HuH-7 (cell line): ENCODE measurements around the gene GPX3.

ENCODE experiments used
- DNase-seq: peaks from one replicate; pipeline ENCODE4 v3.0.0; 2011; ENCODE audit warnings: low spot score

GPX3 gene

DNA sequence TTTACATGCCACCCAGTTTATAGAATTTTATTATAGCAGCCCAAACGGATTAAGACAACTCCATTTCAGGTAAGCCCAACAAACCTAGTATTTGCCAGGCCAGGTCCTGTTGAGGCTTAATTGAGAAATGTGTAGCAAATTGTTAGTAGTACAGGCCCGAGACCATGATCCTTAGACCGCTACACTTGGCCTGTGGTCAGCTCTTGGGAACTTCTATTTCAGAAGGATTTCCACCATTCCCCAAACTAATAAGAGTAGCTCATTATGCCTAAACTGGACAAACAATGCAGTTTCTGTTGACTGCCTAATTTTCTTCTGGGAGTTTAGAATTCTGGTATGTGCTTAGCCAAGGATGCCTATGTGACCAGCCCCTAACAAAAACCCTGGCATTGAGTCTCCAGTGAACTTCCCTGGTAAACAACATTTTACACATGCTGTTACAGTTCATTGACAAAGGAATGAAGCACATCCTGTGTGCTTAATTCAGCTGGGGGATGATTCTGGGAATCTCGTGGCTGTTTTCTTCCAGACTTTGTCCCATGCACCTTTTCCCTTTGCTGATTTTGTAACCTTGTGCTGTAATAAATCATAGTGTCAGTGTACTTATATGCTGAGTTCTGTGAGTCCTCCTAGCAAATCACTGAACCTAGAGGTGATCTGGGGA is 5.6 kb upstream of the GPX3 start:
- peak; percentile 29 for DNase-seq

GRCh38 chr5:151015974-151016587 is 4.3 kb upstream of the GPX3 start:
- no peak for DNase-seq

- DNase-seq, result no peak
Observed at GRCh38 chr5:151016700-151017099, 3.7 kb upstream of the GPX3 start.

DNA sequence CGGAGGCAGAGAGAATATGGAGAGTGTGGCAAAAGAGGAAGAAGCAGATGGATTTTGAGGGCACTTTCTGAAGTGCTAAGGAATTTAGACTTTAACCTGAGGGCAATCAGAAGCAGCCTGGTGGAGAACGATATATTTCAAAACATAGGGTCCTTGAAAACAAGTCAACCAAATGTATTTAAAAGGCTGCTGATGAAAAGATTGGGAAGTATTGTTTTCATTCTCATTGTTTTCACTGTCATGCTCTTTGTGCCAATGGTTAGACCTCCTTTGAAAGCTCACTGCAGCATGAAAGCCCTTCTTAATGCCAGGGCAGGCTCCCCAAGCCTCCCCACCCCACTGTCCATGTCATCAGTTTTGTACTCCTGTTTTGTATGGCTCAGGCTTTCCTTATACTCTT is 2.5 kb upstream of the GPX3 start:
- DNase-seq, result no peak

DNA sequence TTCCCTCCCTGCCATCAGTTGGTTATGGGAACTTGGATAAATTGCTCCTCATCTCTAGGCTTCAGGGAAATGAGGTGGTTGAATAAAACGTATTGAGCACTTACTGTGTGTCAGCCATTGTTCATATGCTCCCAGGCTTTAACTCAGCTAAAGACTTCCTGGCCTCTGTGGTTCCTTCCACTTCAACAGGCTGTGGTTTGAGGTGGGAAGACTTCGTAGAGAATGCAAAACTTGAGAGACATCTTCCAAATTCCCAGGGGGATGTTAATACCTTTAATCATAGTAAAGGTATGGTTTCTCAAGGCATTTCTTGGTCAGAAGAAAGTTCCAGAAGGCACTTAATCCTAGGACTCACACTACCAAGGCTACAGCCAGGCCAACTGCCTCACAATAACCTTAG is 1.5 kb upstream of the GPX3 start:
- DNase-seq, result no peak

- DNase-seq, result no peak
Observed at GRCh38 chr5:151019331-151019730, 1.1 kb upstream of the GPX3 start.

DNA sequence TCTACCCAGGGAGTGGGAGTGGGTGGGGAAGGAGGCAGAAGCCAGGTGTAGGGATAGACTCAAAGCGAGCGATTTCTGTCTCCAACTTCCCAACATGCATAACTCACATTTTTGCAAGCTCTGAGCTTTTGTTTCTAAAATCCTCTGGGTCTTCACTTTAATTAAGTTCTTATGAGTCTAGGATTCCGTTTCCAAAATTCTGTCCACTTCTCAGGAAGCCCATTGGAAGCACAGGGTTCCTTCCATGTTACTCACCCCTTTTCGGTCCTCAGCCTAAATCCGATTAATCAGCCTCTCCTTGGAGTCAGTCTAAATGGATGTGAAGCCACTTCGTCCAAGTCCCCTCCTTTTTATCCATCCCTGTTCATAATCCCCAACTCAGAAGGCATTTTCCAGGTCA is 1.4 kb downstream of the GPX3 start:
- DNase-seq, result no peak

DNA sequence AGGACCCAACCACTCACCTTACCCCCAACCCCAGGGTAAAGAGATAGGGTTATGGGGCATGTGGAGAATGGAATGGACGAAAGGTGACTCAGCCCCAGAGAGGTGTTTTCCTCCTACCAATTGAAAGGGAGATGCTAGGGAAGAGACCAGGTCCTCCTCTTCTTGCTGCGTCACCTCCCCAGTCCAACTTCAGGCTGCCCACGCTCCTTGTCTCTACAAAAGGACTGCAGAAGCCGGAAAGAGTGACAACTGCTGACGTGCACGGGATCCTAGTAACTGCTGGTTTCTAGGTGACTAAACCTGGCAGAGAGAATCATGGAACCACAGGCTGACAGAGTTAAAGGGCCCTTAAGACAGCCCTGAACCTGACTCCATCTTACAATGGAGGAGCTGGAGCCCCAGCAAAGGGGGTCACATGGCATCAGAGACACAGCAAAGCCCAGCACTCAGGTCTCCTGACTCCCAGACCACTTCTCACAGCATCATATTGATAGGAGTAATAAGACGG is 2.2 kb downstream of the GPX3 start:
- no peak for DNase-seq

GRCh38 chr5:151023047-151023615 is 2.7 kb downstream of the GPX3 start:
- DNase-seq, result no peak

DNA sequence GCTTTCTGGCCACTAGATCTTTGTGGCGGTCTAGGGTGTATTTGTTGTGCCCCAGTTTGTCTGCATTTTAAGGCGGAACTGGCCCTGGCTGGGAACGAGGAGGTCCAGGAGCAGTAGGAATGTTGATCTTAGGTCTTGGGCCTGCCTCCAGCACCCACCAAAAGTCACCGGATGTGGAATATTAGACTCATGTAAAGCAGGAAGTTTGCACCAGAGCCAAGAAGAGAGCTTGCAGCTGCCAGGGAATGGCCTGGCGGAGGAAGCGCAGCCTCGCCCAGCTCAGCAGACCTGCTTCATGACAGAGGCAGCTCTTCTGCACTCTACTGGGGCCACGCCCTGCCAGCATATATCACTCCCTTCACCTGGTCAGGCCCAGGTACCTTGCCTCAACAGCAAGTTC is 3.3 kb downstream of the GPX3 start:
- no peak for DNase-seq

GRCh38 chr5:151024440-151025249 is 4.3 kb downstream of the GPX3 start:
- DNase-seq, result no peak

DNA sequence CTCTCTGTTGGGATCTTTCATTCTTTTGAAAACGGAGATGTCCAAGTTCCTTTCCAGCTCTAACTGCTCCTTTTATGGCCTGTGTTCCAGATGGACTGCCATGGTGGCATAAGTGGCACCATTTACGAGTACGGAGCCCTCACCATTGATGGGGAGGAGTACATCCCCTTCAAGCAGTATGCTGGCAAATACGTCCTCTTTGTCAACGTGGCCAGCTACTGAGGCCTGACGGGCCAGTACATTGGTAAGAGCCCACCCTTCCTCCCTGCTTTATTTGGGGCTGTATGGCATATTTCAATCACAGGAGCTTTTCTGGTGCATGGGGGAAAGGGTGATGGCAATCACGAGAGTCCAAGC is 4.8 kb downstream of the GPX3 start:
- DNase-seq, result no peak

GRCh38 chr5:151026088-151026487 is 5.7 kb downstream of the GPX3 start:
- no peak for DNase-seq

DNA sequence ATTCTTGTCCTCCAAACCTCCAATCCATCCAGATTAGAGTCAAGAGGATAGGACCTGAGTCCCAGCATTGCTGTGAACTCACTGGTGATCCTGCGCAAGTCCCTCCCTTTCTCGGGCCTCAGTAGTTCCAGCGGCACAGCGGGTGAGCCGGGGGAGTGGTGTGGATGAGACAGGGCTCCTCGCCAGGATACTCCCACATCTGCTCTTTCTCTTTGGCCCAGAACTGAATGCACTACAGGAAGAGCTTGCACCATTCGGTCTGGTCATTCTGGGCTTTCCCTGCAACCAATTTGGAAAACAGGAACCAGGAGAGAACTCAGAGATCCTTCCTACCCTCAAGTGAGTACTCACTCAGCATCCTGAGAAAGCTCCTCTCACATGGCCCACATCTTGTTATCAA is 6.3 kb downstream of the GPX3 start:
- no peak for DNase-seq

DNA sequence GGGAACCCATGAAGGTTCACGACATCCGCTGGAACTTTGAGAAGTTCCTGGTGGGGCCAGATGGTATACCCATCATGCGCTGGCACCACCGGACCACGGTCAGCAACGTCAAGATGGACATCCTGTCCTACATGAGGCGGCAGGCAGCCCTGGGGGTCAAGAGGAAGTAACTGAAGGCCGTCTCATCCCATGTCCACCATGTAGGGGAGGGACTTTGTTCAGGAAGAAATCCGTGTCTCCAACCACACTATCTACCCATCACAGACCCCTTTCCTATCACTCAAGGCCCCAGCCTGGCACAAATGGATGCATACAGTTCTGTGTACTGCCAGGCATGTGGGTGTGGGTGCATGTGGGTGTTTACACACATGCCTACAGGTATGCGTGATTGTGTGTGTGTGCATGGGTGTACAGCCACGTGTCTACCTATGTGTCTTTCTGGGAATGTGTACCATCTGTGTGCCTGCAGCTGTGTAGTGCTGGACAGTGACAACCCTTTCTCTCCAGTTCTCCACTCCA is 7.6 kb downstream of the GPX3 start:
- DNase-seq, result no peak

DNA sequence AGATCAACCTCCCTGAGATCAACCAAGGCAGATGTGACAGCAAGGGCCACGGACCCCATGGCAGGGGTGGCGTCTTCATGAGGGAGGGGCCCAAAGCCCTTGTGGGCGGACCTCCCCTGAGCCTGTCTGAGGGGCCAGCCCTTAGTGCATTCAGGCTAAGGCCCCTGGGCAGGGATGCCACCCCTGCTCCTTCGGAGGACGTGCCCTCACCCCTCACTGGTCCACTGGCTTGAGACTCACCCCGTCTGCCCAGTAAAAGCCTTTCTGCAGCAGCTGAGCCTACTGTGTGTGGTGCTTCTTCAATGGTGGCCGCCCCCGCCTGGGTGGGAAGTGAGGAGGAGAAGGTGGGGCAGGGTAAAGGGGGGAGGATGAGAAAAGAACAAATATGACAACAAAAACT is 8.3 kb downstream of the GPX3 start:
- DNase-seq, result no peak

DNA sequence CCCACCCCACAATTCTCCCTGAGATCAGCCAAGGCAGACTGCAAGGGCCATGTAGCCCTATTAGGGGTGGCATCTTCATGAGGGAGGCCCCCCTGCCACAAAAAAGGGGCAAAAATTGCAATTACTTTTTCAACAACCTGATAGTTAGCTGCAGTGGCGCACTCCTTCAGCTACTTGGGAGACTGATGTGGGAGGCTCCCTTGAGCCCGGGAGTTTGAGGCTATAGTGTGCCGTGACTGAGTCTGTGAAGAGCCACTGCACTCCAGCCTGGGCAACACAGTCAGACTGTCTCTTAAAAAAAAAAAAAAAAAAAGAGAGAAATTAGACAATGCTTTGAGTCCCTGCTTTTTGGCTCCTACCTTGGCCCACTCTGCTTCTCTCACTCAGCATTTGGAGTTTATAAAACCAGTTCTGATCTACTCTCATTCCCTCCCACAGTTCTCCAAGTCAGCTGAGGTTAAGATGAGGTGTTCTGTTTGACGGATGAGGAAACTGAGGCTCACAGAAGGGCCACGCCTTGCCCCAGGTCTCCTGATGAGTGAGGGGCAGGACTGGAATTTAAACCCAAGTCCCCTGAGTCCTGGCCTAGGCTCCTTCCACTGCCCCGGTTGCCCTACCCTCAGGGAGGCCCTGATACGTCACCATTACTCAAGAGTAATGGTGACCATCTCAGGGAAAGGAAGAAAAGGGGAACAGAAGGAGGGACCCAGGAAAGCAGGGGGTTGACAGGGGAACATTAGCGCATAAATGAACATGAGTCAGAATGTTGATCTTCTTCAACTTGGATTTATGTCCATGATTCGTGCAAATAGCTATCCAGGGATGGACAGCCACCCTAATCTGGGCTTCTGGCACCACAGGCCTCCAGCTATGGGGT is 9.0 kb downstream of the GPX3 start:
- DNase-seq, result no peak

DNA sequence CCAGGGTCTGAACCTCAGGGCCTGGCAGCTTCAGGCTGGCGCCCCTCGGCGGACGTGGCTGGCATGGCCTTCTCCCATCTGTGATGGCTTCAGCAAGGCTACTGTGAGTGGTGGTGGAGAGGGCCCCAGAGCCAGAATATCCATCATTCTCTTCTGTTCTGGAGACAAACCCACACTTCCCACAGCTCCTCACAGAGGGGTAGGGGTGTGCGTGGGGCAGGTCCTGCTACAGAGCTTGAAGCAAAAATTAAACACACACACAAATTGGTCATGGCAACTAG is 9.6 kb downstream of the GPX3 start:
- no peak for DNase-seq

DNA sequence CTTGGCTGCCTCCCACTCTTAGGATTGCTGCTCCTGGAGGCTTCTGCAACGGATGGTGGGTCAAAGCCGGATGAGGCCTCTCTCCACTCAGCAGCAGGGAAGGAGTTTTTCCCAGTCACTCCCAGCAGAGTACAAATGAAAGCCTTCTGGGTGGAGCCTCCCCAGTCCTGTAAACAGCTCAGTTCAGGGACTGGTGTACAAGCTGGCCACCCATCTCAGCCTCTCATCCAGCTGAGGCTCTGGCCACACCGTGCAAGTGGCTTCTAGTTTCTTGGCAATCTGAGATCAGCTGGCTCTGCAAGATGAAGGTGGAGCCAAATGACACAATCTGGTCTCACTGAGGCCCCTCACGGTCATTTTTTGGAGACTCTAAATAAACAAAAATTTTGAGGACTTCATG is 10.0 kb downstream of the GPX3 start:
- no peak for DNase-seq

- no peak for DNase-seq
Observed at GRCh38 chr5:151031554-151031953, 11.2 kb downstream of the GPX3 start.

- no peak for DNase-seq
Observed at GRCh38 chr5:151033217-151033934, 13.0 kb downstream of the GPX3 start.
